GM23338 (cell line): ENCODE measurements around the gene TRAPPC2. TPM values are rescaled to one million over a fixed set of nuclear protein-coding genes. Genes with fewer than 3 reads are reported as not detected.

Source experiments
- ATAC-seq: fragments of 200-7000 bp; cut with Tn5 transposase; 3 replicates; pipeline ENCODE4 v1.9.1; 2020
- DNase-seq: peaks from one replicate; pipeline ENCODE4 v3.0.0-alpha.2; 2015; ENCODE audit warnings: low spot score
- H2AFZ ChIP-seq: fragments of 200-600 bp; sonication (generic); 2 replicates; pipeline ENCODE4 v1.8.0; 2016; ENCODE audit warnings: antibody characterized with exemption, mild to moderate bottlenecking, moderate library complexity
- H3F3A ChIP-seq: fragments of 200-600 bp; sonication (generic); replicated peaks from 2 replicates; pipeline ENCODE4 v1.8.0; 2017; ENCODE audit warnings: antibody characterized with exemption, mixed run types, low read depth
- H3K27ac ChIP-seq: fragments of 200-600 bp; sonication (generic); 2 replicates; pipeline ENCODE4 v1.6.1; 2016; ENCODE audit warnings: low read depth
- H3K27me3 ChIP-seq: fragments of 200-600 bp; sonication (generic); 2 replicates; pipeline ENCODE4 v1.8.0; 2016; ENCODE audit warnings: mild to moderate bottlenecking, mixed run types, moderate library complexity; ENCODE audit not compliant: insufficient read depth
- H3K36me3 ChIP-seq: fragments of 200-600 bp; sonication (generic); 2 replicates; pipeline ENCODE4 v1.8.0; 2016; ENCODE audit warnings: mild to moderate bottlenecking; ENCODE audit not compliant: insufficient read depth
- H3K4me1 ChIP-seq: fragments of 200-600 bp; sonication (generic); 2 replicates; pipeline ENCODE4 v1.8.0; 2016; ENCODE audit warnings: mild to moderate bottlenecking, moderate library complexity; ENCODE audit not compliant: insufficient read depth
- H3K4me2 ChIP-seq: fragments of 200-600 bp; sonication (generic); 2 replicates; pipeline ENCODE4 v1.7.1; 2017; ENCODE audit warnings: mixed run types
- H3K4me3 ChIP-seq: fragments of 200-600 bp; sonication (generic); 2 replicates; pipeline ENCODE4 v1.6.1; 2016; ENCODE audit warnings: mixed run types
- H3K79me2 ChIP-seq: fragments of 200-600 bp; sonication (generic); replicated peaks from 2 replicates; pipeline ENCODE4 v1.8.0; 2017; ENCODE audit warnings: mild to moderate bottlenecking; ENCODE audit not compliant: insufficient read depth
- H3K9me2 ChIP-seq: fragments of 200-600 bp; sonication (generic); 2 replicates; pipeline ENCODE4 v1.8.0; 2017; ENCODE audit not compliant: insufficient read depth
- H4K20me1 ChIP-seq: fragments of 200-600 bp; sonication (generic); replicated peaks from 2 replicates; pipeline ENCODE4 v1.8.0; 2017; ENCODE audit warnings: mild to moderate bottlenecking; ENCODE audit not compliant: insufficient read depth
- H3K27ac Mint-ChIP-seq: 2 replicates; pipeline ENCODE4 v1.8.0; 2020; ENCODE audit warnings: inconsistent platforms, mild to moderate bottlenecking, moderate library complexity, mixed read lengths
- H3K27me3 Mint-ChIP-seq: 3 replicates; pipeline ENCODE4 v1.8.0; 2022; ENCODE audit warnings: low read depth, mild to moderate bottlenecking, moderate library complexity, mixed read lengths, inconsistent platforms; ENCODE audit not compliant: insufficient read depth, poor library complexity
- H3K36me3 Mint-ChIP-seq: 3 replicates; pipeline ENCODE4 v1.8.0; 2021; ENCODE audit warnings: low read depth, mild to moderate bottlenecking, inconsistent platforms, moderate library complexity, mixed read lengths
- H3K4me1 Mint-ChIP-seq: 3 replicates; pipeline ENCODE4 v1.8.0; 2020; ENCODE audit warnings: mild to moderate bottlenecking, inconsistent platforms, mixed read lengths
- H3K4me3 Mint-ChIP-seq: 3 replicates; pipeline ENCODE4 v1.8.0; 2021; ENCODE audit warnings: moderate library complexity, mild to moderate bottlenecking, inconsistent platforms, mixed read lengths
- H3K9me3 Mint-ChIP-seq: 3 replicates; pipeline ENCODE4 v1.8.0; 2020; ENCODE audit warnings: moderate library complexity, mild to moderate bottlenecking, inconsistent platforms, mixed read lengths
- CREB1 ChIP-seq: fragments of 250-450 bp; sonication (Bioruptor Pico); IDR thresholded peaks from 2 replicates; pipeline ENCODE4 v1.5.0; 2020; ENCODE audit warnings: low read depth, mild to moderate bottlenecking, moderate library complexity
- CTCF ChIP-seq, 2 experiments: fragments of 200-600 bp in 1 of 2; sonication (generic) in 1 of 2; conservative IDR thresholded peaks; 2 replicates each; pipeline versions ENCODE4 v1.5.1 to v1.6.1; 2016 to 2017; ENCODE audit warnings: antibody characterized with exemption in 2 of 2, low read depth in 2 of 2, mild to moderate bottlenecking in 2 of 2, moderate library complexity in 1 of 2
- EZH2 ChIP-seq: fragments of 200-600 bp; sonication (generic); IDR thresholded peaks from one replicate; pipeline ENCODE4 v1.8.0; 2017; ENCODE audit warnings: antibody characterized with exemption, mild to moderate bottlenecking, low read depth; ENCODE audit not compliant: unreplicated experiment
- EZH2phosphoT487 ChIP-seq: fragments of 200-600 bp; sonication (generic); IDR thresholded peaks from one replicate; pipeline ENCODE4 v1.8.1; 2018; ENCODE audit warnings: antibody characterized with exemption; ENCODE audit not compliant: unreplicated experiment
- JUNB ChIP-seq: IDR thresholded peaks from one replicate; pipeline ENCODE4 v1.6.1; 2016; ENCODE audit warnings: antibody characterized with exemption; ENCODE audit not compliant: unreplicated experiment
- NANOG ChIP-seq: IDR thresholded peaks from 2 replicates; pipeline ENCODE4 v1.6.1; 2016; ENCODE audit warnings: antibody characterized with exemption, borderline replicate concordance
- POLR2AphosphoS5 ChIP-seq: IDR thresholded peaks from 2 replicates; pipeline ENCODE4 v1.6.1; 2016; ENCODE audit warnings: antibody characterized with exemption, low read depth
- REST ChIP-seq: IDR thresholded peaks from one replicate; pipeline ENCODE4 v1.6.1; 2018; ENCODE audit warnings: antibody characterized with exemption; ENCODE audit not compliant: unreplicated experiment
- STAT1 ChIP-seq: IDR thresholded peaks from one replicate; pipeline ENCODE4 v1.6.1; 2016; ENCODE audit warnings: antibody characterized with exemption; ENCODE audit not compliant: unreplicated experiment
- ZNF114 ChIP-seq: fragments of 250-450 bp; sonication (Bioruptor Pico); IDR thresholded peaks from 2 replicates; pipeline ENCODE4 v1.5.0; 2020; ENCODE audit warnings: mild to moderate bottlenecking, moderate library complexity
- ZNF331 ChIP-seq: fragments of 250-450 bp; sonication (Bioruptor Pico); IDR thresholded peaks from 2 replicates; pipeline ENCODE4 v1.5.0; 2020; ENCODE audit warnings: low read depth, mild to moderate bottlenecking, moderate library complexity
- ZNF462 ChIP-seq: fragments of 250-450 bp; sonication (Bioruptor Pico); IDR thresholded peaks from 2 replicates; pipeline ENCODE4 v1.5.0; 2020; ENCODE audit warnings: mild to moderate bottlenecking, moderate library complexity
- polyA plus RNA-seq: library from polyadenylated mRNA; unstranded; fragments of >200 nt; fragmentation: Nextera tagmentation; extraction: Ambion mirVana; gene quantifications from 2 replicates; pipeline ENCODE4 v1.2.1, GENCODE V29; 2016
- total RNA-seq: library from RNA; depleted of rRNA; stranded (reverse); fragments of >200 nt; shearing (Covaris generic); gene quantifications from 2 replicates; pipeline ENCODE4 v1.2.3, GENCODE V29; 2014
- TF ChIP-seq, protein P1 (sequence below): IDR thresholded peaks from 2 replicates; pipeline ENCODE4 v1.6.1; 2016; ENCODE audit warnings: antibody characterized with exemption

Gene TRAPPC2
- total and polyA plus RNA-seq, 2 experiments from 2014 or later: 11.7 to 14.6 TPM

- H3K36me3 Mint-ChIP-seq: peaks cover 76% of the 10 kb centered on the region
- H3K27ac Mint-ChIP-seq: no peak overlapping the region
- Histone ChIP-seq H3K79me2 (no peaks in the 10 kb centered on the region), H3K27me3 (no peaks in the 10 kb centered on the region), H3K9me2 (no peaks in the 10 kb centered on the region), H3K36me3 (peaks cover 6% of the 10 kb centered on the region; the same call in 1 of the 2 replicates), H3K4me3 (no peak overlapping the region), H3F3A (no peaks in the 10 kb centered on the region), H3K4me2 (no peak overlapping the region), H4K20me1 (no peaks in the 10 kb centered on the region), H3K27ac (no peak overlapping the region), H3K4me1 (no peaks in the 10 kb centered on the region), H2AFZ (no peak overlapping the region)
- TF ChIP-seq CTCF (conservative IDR thresholded peaks at IDR 0.05; ENCODE audit: low read depth in 2 of 2) (no peak), STAT1 (no peak), ZNF331 (CRISPR knock-in tag) (no peak), NANOG (no peak), JUNB (no peak), REST (no peak), ZNF462 (CRISPR knock-in tag) (no peak), POLR2AphosphoS5 (no peak), EZH2phosphoT487 (no peak), CREB1 (CRISPR knock-in tag) (no peak), ZNF114 (CRISPR knock-in tag) (no peak), EZH2 (no peak)
- TF ChIP-seq, protein P1, sequence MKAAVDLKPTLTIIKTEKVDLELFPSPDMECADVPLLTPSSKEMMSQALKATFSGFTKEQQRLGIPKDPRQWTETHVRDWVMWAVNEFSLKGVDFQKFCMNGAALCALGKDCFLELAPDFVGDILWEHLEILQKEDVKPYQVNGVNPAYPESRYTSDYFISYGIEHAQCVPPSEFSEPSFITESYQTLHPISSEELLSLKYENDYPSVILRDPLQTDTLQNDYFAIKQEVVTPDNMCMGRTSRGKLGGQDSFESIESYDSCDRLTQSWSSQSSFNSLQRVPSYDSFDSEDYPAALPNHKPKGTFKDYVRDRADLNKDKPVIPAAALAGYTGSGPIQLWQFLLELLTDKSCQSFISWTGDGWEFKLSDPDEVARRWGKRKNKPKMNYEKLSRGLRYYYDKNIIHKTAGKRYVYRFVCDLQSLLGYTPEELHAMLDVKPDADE: no peak
- peaks cover 3% of the 10 kb centered on the region; the same call in 1 of the 3 replicates for H3K9me3 Mint-ChIP-seq
- no peak for DNase-seq
- H3K27me3 Mint-ChIP-seq: peaks cover 5% of the 10 kb centered on the region
- peaks cover 10% of the 10 kb centered on the region; the same call in 2 of the 3 replicates for H3K4me1 Mint-ChIP-seq
- H3K4me3 Mint-ChIP-seq: no peak overlapping the region
- ATAC-seq: no peak
These were observed 35.7 kb upstream of the TRAPPC2 start for GRCh38 chrX:13770013-13770535.
